HEK293 (cell line): ENCODE data around the gene SLC41A1.

ENCODE experiments used
- PRDM10 ChIP-seq: fragments of 450-650 bp; formaldehyde crosslinking; IDR thresholded peaks from 2 replicates; pipeline ENCODE4 v1.5.1; 2016; ENCODE audit warnings: missing biosample characterization, missing genetic modification characterization
- SP7 ChIP-seq: fragments of 450-650 bp; formaldehyde crosslinking; IDR thresholded peaks from 2 replicates; pipeline ENCODE4 v1.5.1; 2016; ENCODE audit warnings: missing biosample characterization, missing genetic modification characterization
- WT1 ChIP-seq: fragments of 450-650 bp; formaldehyde crosslinking; IDR thresholded peaks from 2 replicates; pipeline ENCODE4 v1.5.1; 2016; ENCODE audit warnings: missing biosample characterization, missing genetic modification characterization
- ZBTB17 ChIP-seq: fragments of 450-650 bp; formaldehyde crosslinking; IDR thresholded peaks from 2 replicates; pipeline ENCODE4 v1.5.1; 2016; ENCODE audit warnings: missing biosample characterization, missing genetic modification characterization
- ZBTB26 ChIP-seq: fragments of 450-650 bp; formaldehyde crosslinking; optimal IDR thresholded peaks from 2 replicates; pipeline ENCODE3; 2016; ENCODE audit warnings: missing biosample characterization, mild to moderate bottlenecking, missing genetic modification characterization
- ZFP37 ChIP-seq: fragments of 450-650 bp; formaldehyde crosslinking; IDR thresholded peaks from 2 replicates; pipeline ENCODE4 v1.5.1; 2016; ENCODE audit warnings: missing biosample characterization, missing genetic modification characterization
- ZNF10 ChIP-seq: fragments of 450-650 bp; formaldehyde crosslinking; IDR thresholded peaks from 2 replicates; pipeline ENCODE4 v1.5.1; 2017; ENCODE audit warnings: missing biosample characterization, missing genetic modification characterization
- ZNF121 ChIP-seq: fragments of 450-650 bp; formaldehyde crosslinking; IDR thresholded peaks from 2 replicates; pipeline ENCODE4 v1.5.1; 2016; ENCODE audit warnings: missing biosample characterization, missing genetic modification characterization
- ZNF133 ChIP-seq: fragments of 450-650 bp; formaldehyde crosslinking; IDR thresholded peaks from 2 replicates; pipeline ENCODE4 v1.5.1; 2016; ENCODE audit warnings: missing biosample characterization, missing genetic modification characterization
- ZNF350 ChIP-seq: fragments of 450-650 bp; formaldehyde crosslinking; IDR thresholded peaks from 2 replicates; pipeline ENCODE4 v1.5.0; 2017; ENCODE audit warnings: missing biosample characterization, mild to moderate bottlenecking, missing genetic modification characterization
- ZNF37A ChIP-seq: fragments of 450-650 bp; IDR thresholded peaks from 2 replicates; pipeline ENCODE4 v1.5.1; 2018; ENCODE audit warnings: missing biosample characterization, missing genetic modification characterization
- ZNF561 ChIP-seq: fragments of 450-650 bp; IDR thresholded peaks from 2 replicates; pipeline ENCODE4 v1.5.1; 2018; ENCODE audit warnings: missing biosample characterization, missing genetic modification characterization, borderline replicate concordance
- ZNF600 ChIP-seq: fragments of 450-650 bp; formaldehyde crosslinking; IDR thresholded peaks from 2 replicates; pipeline ENCODE4 v1.5.1; 2016; ENCODE audit warnings: missing biosample characterization, missing genetic modification characterization
- ZNF658 ChIP-seq: fragments of 450-650 bp; formaldehyde crosslinking; IDR thresholded peaks from 2 replicates; pipeline ENCODE4; 2016; ENCODE audit warnings: missing biosample characterization, missing genetic modification characterization
- ZNF701 ChIP-seq: fragments of 450-650 bp; formaldehyde crosslinking; IDR thresholded peaks from 2 replicates; pipeline ENCODE4 v1.5.1; 2016; ENCODE audit warnings: missing biosample characterization, missing genetic modification characterization
- ZNF837 ChIP-seq: fragments of 450-650 bp; formaldehyde crosslinking; IDR thresholded peaks from 2 replicates; pipeline ENCODE4 v1.5.1; 2016; ENCODE audit warnings: missing biosample characterization, missing genetic modification characterization
- TF ChIP-seq, protein P1 (sequence below): sonication (generic); formaldehyde crosslinking; IDR thresholded peaks from 2 replicates; pipeline ENCODE4 v1.8.1; 2022; ENCODE audit warnings: mild to moderate bottlenecking, moderate library complexity, missing genetic modification reagents
- TF ChIP-seq, protein P2 (sequence below): fragments of 450-650 bp; formaldehyde crosslinking; IDR thresholded peaks from 2 replicates; pipeline ENCODE4 v1.5.1; 2016; ENCODE audit warnings: missing biosample characterization, missing genetic modification characterization
- TF ChIP-seq, protein P3 (sequence below): fragments of 450-650 bp; formaldehyde crosslinking; IDR thresholded peaks from 2 replicates; pipeline ENCODE4 v1.5.1; 2016; ENCODE audit warnings: missing biosample characterization, missing genetic modification characterization
- TF ChIP-seq, protein P4 (sequence below): fragments of 450-650 bp; formaldehyde crosslinking; IDR thresholded peaks from 2 replicates; pipeline ENCODE4 v1.5.1; 2016; ENCODE audit warnings: missing biosample characterization, missing genetic modification characterization
- TF ChIP-seq, protein P5 (sequence below): fragments of 450-650 bp; formaldehyde crosslinking; IDR thresholded peaks from 2 replicates; pipeline ENCODE4 v1.5.0; 2017; ENCODE audit warnings: missing biosample characterization, missing genetic modification characterization, borderline replicate concordance
- TF ChIP-seq, protein P6 (sequence below): fragments of 450-650 bp; formaldehyde crosslinking; IDR thresholded peaks from 2 replicates; pipeline ENCODE4 v1.5.1; 2017; ENCODE audit warnings: missing biosample characterization, missing genetic modification characterization

SLC41A1 gene

DNA sequence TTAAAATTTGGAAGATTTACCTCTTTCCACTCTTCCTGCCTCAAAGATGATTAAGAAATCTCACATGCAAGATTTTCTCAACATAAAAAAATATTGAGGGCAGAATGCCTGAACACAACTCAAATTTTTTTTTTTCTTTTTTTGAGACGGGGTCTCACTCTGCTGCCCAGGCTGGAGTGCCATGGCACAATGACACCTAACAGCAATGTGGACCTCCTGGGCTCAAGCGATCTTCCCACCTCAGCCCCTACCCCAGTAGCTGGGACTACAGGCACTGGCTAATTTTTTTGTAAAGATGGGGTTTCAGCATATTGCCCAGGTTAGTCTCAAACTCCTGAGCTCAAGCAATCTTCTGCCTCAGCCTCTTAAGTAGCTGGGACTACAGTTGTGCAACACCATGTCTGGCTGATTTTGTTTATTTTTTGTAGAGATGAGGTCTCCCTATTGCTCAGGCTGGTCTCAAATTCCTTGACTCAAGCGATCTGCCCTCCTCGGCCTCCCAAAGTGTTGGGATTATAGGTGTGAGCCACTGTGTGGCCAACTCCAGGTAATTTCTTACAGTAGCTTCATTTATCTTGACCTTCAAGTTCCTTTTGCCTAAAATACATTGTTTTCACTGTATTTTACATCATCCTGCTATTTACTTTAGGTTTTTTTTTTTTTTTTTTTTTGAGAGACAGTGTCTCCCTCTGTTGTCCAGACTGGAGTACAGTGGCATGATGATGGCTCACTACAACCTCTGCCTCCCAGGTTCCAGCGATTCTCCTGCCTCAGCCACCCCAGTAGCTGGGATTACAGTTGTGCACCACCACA lies 73.4 kb downstream of the SLC41A1 start (continued):
- TF ChIP-seq WT1 (tag by site-specific recombination) (0 out of 2 replicates have a peak, but pooled peaks have one; percentile 56), ZFP37 (tag by site-specific recombination) (no peak), ZBTB26 (tag by site-specific recombination) (no peak), ZNF10 (tag by site-specific recombination) (no peak), ZNF600 (tag by site-specific recombination) (peak; percentile 95), ZNF133 (tag by site-specific recombination) (no peak), ZBTB17 (tag by site-specific recombination) (peak; percentile 81), ZNF561 (tag by site-specific recombination) (0 out of 2 replicates have a peak, but pooled peaks have one; percentile 17), ZNF350 (tag by site-specific recombination) (no peak), PRDM10 (tag by site-specific recombination) (peak; percentile 69), SP7 (tag by site-specific recombination) (peak; percentile 20; the same call in 1 of the 2 replicates), ZNF121 (peak; percentile 94), ZNF837 (tag by site-specific recombination) (no peak), ZNF701 (tag by site-specific recombination) (no peak), ZNF658 (tag by site-specific recombination) (no peak), ZNF37A (tag by site-specific recombination) (no peak)
- TF ChIP-seq, protein P1, sequence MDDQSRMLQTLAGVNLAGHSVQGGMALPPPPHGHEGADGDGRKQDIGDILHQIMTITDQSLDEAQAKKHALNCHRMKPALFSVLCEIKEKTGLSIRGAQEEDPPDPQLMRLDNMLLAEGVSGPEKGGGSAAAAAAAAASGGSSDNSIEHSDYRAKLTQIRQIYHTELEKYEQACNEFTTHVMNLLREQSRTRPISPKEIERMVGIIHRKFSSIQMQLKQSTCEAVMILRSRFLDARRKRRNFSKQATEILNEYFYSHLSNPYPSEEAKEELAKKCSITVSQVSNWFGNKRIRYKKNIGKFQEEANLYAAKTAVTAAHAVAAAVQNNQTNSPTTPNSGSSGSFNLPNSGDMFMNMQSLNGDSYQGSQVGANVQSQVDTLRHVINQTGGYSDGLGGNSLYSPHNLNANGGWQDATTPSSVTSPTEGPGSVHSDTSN (CRISPR knock-in tag): no peak
- TF ChIP-seq, protein P2, sequence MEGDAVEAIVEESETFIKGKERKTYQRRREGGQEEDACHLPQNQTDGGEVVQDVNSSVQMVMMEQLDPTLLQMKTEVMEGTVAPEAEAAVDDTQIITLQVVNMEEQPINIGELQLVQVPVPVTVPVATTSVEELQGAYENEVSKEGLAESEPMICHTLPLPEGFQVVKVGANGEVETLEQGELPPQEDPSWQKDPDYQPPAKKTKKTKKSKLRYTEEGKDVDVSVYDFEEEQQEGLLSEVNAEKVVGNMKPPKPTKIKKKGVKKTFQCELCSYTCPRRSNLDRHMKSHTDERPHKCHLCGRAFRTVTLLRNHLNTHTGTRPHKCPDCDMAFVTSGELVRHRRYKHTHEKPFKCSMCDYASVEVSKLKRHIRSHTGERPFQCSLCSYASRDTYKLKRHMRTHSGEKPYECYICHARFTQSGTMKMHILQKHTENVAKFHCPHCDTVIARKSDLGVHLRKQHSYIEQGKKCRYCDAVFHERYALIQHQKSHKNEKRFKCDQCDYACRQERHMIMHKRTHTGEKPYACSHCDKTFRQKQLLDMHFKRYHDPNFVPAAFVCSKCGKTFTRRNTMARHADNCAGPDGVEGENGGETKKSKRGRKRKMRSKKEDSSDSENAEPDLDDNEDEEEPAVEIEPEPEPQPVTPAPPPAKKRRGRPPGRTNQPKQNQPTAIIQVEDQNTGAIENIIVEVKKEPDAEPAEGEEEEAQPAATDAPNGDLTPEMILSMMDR (tag by site-specific recombination): peak; percentile 40; the same call in 1 of the 2 replicates
- TF ChIP-seq, protein P3, sequence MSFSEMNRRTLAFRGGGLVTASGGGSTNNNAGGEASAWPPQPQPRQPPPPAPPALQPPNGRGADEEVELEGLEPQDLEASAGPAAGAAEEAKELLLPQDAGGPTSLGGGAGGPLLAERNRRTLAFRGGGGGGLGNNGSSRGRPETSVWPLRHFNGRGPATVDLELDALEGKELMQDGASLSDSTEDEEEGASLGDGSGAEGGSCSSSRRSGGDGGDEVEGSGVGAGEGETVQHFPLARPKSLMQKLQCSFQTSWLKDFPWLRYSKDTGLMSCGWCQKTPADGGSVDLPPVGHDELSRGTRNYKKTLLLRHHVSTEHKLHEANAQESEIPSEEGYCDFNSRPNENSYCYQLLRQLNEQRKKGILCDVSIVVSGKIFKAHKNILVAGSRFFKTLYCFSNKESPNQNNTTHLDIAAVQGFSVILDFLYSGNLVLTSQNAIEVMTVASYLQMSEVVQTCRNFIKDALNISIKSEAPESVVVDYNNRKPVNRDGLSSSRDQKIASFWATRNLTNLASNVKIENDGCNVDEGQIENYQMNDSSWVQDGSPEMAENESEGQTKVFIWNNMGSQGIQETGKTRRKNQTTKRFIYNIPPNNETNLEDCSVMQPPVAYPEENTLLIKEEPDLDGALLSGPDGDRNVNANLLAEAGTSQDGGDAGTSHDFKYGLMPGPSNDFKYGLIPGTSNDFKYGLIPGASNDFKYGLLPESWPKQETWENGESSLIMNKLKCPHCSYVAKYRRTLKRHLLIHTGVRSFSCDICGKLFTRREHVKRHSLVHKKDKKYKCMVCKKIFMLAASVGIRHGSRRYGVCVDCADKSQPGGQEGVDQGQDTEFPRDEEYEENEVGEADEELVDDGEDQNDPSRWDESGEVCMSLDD: no peak
- TF ChIP-seq, protein P4, sequence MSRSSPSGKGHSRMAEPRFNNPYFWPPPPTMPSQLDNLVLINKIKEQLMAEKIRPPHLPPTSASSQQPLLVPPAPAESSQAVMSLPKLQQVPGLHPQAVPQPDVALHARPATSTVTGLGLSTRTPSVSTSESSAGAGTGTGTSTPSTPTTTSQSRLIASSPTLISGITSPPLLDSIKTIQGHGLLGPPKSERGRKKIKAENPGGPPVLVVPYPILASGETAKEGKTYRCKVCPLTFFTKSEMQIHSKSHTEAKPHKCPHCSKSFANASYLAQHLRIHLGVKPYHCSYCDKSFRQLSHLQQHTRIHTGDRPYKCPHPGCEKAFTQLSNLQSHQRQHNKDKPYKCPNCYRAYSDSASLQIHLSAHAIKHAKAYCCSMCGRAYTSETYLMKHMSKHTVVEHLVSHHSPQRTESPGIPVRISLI (tag by site-specific recombination): peak; percentile 76
- TF ChIP-seq, protein P5, sequence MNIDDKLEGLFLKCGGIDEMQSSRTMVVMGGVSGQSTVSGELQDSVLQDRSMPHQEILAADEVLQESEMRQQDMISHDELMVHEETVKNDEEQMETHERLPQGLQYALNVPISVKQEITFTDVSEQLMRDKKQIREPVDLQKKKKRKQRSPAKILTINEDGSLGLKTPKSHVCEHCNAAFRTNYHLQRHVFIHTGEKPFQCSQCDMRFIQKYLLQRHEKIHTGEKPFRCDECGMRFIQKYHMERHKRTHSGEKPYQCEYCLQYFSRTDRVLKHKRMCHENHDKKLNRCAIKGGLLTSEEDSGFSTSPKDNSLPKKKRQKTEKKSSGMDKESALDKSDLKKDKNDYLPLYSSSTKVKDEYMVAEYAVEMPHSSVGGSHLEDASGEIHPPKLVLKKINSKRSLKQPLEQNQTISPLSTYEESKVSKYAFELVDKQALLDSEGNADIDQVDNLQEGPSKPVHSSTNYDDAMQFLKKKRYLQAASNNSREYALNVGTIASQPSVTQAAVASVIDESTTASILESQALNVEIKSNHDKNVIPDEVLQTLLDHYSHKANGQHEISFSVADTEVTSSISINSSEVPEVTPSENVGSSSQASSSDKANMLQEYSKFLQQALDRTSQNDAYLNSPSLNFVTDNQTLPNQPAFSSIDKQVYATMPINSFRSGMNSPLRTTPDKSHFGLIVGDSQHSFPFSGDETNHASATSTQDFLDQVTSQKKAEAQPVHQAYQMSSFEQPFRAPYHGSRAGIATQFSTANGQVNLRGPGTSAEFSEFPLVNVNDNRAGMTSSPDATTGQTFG (tag by site-specific recombination): no peak
- TF ChIP-seq, protein P6, sequence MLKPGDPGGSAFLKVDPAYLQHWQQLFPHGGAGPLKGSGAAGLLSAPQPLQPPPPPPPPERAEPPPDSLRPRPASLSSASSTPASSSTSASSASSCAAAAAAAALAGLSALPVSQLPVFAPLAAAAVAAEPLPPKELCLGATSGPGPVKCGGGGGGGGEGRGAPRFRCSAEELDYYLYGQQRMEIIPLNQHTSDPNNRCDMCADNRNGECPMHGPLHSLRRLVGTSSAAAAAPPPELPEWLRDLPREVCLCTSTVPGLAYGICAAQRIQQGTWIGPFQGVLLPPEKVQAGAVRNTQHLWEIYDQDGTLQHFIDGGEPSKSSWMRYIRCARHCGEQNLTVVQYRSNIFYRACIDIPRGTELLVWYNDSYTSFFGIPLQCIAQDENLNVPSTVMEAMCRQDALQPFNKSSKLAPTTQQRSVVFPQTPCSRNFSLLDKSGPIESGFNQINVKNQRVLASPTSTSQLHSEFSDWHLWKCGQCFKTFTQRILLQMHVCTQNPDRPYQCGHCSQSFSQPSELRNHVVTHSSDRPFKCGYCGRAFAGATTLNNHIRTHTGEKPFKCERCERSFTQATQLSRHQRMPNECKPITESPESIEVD (tag by site-specific recombination): peak; percentile 28; the same call in 1 of the 2 replicates
